Measurements from ENCODE around the gene TSLP.

TSLP gene

GRCh38 chr5:111099058-111099778 is 27.7 kb downstream of the TSLP start:
- DNase-seq: no peak

DNA sequence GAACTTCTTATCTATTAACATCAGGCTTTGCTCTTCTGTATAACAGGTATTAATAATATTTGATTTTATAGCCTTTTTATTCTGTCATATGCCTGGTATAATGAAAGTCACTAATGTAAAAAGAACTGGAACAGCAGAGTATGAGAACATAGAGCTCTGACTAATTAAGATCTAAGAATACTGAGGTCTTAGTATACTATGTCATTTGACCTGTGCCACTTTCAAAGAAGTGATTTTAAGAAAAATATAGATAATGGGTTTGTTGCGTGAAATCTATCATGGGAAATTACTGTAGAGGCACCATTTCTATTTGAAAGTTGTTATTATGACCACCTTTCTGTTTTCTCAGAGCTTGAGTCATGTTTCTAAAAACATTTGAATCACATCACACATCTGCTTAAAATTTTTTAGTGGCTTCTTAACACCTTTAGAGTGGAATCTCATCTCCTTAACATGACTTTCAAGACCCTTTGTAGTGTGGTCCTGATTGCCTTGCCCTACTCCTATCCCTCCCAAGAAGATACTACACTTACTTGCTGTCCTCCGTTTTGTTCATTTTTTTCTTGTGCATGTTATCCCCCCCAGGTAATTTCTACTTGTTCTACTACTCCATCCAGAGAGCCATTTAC is 34.9 kb downstream of the TSLP start:
- DNase-seq: no peak

- no peak for DNase-seq
Measured at GRCh38 chr5:111107371-111107770, 35.9 kb downstream of the TSLP start.

- no peak for DNase-seq
Measured at GRCh38 chr5:111111956-111112355, 40.4 kb downstream of the TSLP start.

GRCh38 chr5:111113678-111114077 is 42.2 kb downstream of the TSLP start:
- DNase-seq: no peak

DNA sequence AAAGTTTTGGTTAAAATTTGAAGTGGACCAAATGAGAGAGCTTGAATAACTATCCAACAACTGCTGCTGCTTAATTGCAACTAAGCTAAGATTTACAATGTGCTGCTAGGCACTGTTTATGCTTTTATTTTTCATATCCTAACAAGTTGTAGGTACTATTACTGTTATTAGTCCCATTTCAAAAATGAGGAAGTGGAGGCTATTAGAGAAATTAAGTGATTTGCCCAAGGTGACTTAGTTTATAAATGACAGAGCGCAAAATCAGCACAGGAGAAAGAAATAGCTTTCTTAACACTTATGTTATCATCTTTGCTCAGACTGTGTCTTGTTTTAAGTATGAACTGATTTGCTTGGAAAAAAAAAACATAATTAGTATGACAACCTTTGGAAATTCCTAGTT is 43.7 kb downstream of the TSLP start:
- no peak for DNase-seq

GRCh38 chr5:111116550-111116949 is 45.0 kb downstream of the TSLP start:
- no peak for DNase-seq

GRCh38 chr5:111117136-111117535 is 45.6 kb downstream of the TSLP start:
- no peak for DNase-seq

DNA sequence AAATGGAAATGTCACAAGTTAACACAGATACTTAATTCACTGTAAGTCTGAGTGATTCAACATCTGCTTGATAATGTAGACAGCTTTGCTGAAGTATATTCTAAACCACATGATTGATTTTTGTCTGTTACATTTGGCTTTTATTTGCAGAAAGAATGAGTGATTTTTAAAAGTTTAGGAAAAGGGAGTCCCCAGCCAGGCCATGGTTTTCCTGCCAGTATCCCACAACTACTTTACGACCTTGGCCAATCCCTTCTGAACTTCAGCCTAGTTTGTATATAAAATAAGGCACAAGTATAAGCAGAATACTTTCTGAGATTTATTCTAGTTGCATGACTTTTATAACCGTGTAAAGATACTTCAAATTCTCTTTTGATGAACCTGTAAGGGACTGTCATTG is 47.7 kb downstream of the TSLP start:
- no peak for DNase-seq

DNA sequence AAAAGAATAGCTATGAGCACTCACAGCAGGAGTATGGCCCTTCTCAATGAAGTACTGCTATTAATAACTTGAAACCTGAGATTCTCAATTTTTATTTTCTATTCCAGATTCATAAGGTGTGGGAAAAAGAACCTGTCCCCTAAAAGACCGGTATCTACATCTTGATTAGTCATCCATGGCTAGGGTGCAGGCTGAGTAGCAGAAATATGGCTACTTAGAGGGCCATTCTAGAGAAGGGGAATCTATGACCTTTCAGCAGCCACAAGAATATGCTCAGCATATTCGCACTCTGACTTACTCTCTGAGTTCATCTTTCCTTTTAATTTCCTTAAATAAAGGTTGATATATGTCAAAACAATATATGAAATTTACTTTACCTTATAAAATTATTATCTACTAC is 48.3 kb downstream of the TSLP start:
- no peak for DNase-seq

GRCh38 chr5:111120911-111121310 is 49.4 kb downstream of the TSLP start:
- no peak for DNase-seq

DNA sequence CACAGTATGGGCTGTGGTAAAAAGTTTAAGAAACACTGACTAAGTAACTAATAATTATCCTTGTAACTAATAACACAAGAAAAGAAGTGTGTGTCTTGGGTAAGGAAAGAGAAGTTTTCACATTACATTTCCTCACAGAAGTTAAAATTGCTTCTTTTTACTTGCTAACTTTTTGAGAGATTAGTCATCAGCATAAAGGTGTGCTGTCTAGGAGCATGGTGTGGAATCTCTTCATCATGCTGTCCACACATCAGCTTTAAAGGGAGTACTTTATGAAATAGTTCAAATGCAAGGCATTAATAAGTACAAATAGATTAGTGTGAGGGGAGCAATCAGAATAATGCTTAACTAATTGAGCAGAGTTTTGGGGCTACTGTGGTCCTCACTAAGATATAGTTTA is 50.4 kb downstream of the TSLP start:
- DNase-seq: no peak

DNA sequence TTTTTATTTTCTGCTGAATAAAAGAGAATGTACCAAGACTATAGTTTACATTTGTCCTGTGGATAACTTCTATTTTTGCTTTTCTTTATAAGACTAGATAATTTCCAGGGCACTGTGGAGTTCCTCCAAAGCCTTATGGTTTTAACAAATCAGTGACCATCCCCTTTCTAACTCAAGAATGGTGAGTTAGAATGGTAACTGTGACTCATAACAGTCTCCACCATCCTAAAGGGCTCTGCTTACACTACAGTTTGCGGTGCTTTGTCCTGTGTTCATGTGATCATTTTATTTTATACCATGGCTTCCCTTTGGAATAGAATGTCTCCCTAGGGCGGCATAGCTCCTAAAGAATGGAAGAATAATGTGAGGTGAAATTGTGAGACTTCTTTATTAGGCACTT is 50.9 kb downstream of the TSLP start:
- no peak for DNase-seq

DNA sequence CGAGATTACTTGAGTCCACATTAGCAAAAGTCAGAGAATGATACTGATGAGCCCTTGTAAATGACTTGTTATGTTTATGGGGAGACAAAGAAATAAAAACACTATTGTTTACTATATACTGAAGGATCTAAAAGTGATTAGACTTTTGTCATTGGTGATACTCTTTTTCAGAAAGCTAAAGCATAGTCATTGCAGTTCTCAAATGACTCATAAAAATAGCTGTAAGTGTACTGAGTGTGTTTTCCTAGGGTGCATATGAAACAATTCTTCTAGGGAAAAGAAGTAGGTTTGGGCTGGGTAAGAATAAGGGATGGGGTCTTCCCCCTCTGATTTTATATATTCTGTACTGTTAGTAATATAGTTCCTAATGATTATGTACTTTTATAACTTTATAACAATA is 53.3 kb downstream of the TSLP start:
- DNase-seq: no peak

DNA sequence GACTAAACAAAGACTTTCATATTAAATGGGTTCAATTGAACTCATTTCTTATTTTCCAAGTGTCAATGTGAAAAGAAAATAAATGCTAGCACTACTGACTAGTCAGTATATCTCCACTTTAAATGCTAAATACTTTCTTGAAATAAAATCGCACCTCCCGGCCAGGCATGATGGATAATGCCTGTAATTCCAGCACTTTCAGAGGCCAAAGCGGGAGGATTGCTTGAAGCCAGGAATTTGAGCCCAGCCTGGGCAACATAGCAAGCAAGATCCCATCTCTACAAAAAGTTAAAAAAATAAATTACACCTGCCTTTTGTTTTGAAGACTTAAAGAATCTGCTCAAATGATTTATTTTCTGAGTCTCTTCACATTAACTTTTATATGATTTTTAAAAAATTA is 55.4 kb downstream of the TSLP start:
- DNase-seq: no peak

All from NCI-H1930 (cell line).